SIG-M5 treated with dmso at 0.1 percent for 504 hours (cell line): ENCODE data around the gene MKI67.
A peak's percentile ranks its signal among the peaks of the same experiment; 100 is the strongest.

Experiments
- DNase-seq: peaks from one replicate; lab custom pipeline; 2025; ENCODE audit not compliant: unreplicated experiment; lab: John Stamatoyannopoulos, UW

The MKI67 gene

GRCh38 chr10:128084364-128084763 lies 41.9 kb downstream of the MKI67 start:
- DNase-seq = no peak

GRCh38 chr10:128083191-128083895 lies 42.9 kb downstream of the MKI67 start:
- DNase-seq = no peak

- DNase-seq = no peak
Observed at GRCh38 chr10:128081720-128082119, 44.5 kb downstream of the MKI67 start.

- no peak for DNase-seq
Observed at GRCh38 chr10:128081222-128081621, 45.0 kb downstream of the MKI67 start.

GRCh38 chr10:128080641-128081040 lies 45.6 kb downstream of the MKI67 start:
- no peak for DNase-seq

GRCh38 chr10:128080231-128080630 lies 46.0 kb downstream of the MKI67 start:
- no peak for DNase-seq

GRCh38 chr10:128078136-128078969 lies 47.9 kb downstream of the MKI67 start:
- no peak for DNase-seq

- no peak for DNase-seq
Observed at GRCh38 chr10:128077155-128077875, 48.9 kb downstream of the MKI67 start.

- DNase-seq = no peak
Observed at GRCh38 chr10:128074589-128074988, 51.6 kb downstream of the MKI67 start.

- no peak for DNase-seq
Observed at GRCh38 chr10:128073890-128074289, 52.3 kb downstream of the MKI67 start.

- DNase-seq = no peak
Observed at GRCh38 chr10:128072941-128073645, 53.1 kb downstream of the MKI67 start.

- DNase-seq = no peak
Observed at GRCh38 chr10:128072046-128072445, 54.2 kb downstream of the MKI67 start.

- DNase-seq = no peak
Observed at GRCh38 chr10:128071417-128071782, 54.8 kb downstream of the MKI67 start.

- DNase-seq = no peak
Observed at GRCh38 chr10:128070721-128071416, 55.4 kb downstream of the MKI67 start.

- no peak for DNase-seq
Observed at GRCh38 chr10:128070161-128070560, 56.1 kb downstream of the MKI67 start.

GRCh38 chr10:128069351-128070051 lies 56.7 kb downstream of the MKI67 start:
- DNase-seq = peak; percentile 72

- DNase-seq = no peak
Observed at GRCh38 chr10:128068398-128069285, 57.6 kb downstream of the MKI67 start.

- DNase-seq = no peak
Observed at GRCh38 chr10:128067691-128068397, 58.4 kb downstream of the MKI67 start.
